Subcutaneous adipose tissue (tissue), 4 donors: ENCODE measurements around the gene DCUN1D3. TPM values are rescaled to one million over a fixed set of nuclear protein-coding genes. Genes with fewer than 3 reads are reported as not detected.

ENCODE experiments used
- CTCF ChIP-seq: fragments of 450-650 bp; IDR thresholded peaks from one replicate; pipeline ENCODE4 v1.5.1; 2016; ENCODE audit warnings: low read depth, mild to moderate bottlenecking, control low read depth, antibody characterized with exemption, moderate library complexity
- total RNA-seq, 4 donors: library from RNA; depleted of rRNA; stranded (reverse); fragments of >200 nt; gene quantifications; one replicate each; pipeline ENCODE4 v1.1.0, GENCODE V29; 2016

The DCUN1D3 gene, protein sequence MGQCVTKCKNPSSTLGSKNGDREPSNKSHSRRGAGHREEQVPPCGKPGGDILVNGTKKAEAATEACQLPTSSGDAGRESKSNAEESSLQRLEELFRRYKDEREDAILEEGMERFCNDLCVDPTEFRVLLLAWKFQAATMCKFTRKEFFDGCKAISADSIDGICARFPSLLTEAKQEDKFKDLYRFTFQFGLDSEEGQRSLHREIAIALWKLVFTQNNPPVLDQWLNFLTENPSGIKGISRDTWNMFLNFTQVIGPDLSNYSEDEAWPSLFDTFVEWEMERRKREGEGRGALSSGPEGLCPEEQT
- total RNA-seq, result 10 to 100 TPM; 34.8 to 68.6 (median 43.8) TPM

- TF ChIP-seq CTCF, result no peak
These were observed at the start of gene DCUN1D3, which contains the start of gene LYRM1 for GRCh38 chr16:20900299-20901067. TSS of gene DCUN1D3 (minus strand) at chr16:20900358. CDS start at chr16:20862538, 37,820 bp downstream. TSS of gene LYRM1 (plus strand) at chr16:20900771. CDS start at chr16:20915556, 14,785 bp downstream.

DNA sequence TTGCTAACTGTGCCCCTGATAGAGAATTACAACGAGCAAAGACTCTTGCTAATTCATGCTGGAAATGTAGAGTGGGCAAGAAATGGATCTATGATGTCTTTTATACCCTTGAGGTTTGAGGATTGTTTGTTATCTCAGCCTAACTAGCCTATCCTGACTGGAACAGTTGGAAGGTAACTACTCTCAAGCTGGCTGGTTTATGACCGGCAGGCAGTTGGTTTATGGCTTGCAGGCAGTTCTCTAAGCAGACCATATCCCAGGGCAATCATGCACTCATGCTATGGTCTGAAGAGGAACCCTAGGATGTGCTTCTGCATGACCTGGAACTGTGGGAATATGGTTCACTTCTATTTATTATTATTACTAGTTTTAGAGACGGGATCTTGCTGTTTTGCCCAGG lies 49.5 kb upstream of the DCUN1D3 start:
- no peak for TF ChIP-seq CTCF

DNA sequence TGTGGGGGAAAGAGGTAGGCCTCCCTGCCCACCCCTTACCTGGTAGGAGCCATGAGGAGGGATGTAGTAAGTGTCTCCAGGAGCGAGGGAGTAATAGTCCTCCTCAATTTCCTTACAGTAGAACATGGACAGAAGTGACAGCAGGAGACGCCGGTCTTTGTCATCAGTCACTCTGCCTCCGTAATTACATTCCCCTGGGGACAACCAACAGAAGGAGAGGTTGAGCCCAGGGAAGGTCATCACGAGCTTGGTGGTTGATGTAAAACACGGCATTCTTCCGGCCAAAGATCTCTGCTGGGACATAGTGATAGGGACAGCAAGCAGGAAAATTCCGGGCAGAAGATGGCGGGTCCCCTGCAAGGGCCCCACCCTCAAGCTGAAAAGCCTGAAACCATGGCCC lies 48.3 kb upstream of the DCUN1D3 start:
- TF ChIP-seq CTCF, result no peak

DNA sequence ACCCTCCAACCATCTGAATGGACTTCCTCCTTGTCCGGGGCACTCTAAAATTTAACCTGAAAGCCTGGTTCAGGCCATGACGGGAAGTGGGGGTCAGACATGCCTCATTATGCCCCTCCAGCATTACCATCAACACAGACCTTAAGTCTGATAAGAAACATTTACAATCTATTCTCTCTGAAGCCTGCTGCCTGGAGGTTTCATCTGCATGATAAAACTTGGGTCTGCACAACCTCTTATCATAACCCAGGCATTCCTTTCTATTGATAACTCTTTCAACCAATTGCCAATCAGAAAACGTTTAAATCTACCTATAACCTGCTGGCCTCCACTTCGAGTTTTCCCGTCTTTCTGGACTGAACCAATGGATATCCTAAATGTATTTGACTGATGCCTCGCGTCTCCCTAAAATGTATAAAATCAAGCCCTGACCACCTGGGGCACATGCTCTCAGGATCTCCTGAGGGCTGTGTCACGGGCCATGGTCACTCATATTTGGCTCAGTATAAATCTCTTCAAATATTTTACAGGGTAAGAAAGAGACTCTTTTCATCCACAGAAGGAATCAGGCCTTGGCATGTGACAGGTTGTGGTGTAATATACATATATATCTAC lies 46.0 kb upstream of the DCUN1D3 start:
- TF ChIP-seq CTCF, result no peak

DNA sequence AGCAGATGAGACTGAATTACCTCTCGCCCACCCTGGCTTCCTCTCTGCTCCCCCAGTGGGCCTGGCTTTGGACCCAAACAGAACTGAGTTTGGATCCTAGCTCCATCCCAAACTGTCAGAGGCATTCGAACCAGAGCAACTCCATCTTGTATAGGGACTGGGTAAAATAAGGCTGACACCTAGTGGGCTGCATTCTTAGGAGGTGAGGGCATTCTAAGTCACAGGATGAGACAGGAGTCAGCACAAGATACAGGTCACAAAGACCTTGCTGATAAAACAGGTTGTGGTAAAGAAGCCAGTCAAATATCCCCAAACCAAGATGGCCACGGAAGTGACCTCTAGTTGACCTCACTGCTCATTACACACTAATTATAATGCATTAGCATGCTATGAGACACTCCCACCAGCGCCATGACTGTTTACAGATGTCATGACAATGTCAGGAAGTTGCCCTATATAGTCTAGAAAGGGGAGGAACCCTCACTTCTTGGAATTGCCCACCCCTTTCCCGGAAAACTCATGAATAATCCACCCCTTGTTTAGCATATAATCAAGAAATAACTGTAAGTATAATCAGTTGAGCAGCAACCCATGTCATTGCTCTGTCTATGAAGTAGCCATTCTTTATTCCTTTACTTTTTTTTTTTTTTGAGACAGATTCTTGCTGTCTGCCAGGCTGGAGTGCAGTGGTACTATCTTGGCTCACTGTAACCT lies 44.9 kb upstream of the DCUN1D3 start:
- TF ChIP-seq CTCF, result no peak

DNA sequence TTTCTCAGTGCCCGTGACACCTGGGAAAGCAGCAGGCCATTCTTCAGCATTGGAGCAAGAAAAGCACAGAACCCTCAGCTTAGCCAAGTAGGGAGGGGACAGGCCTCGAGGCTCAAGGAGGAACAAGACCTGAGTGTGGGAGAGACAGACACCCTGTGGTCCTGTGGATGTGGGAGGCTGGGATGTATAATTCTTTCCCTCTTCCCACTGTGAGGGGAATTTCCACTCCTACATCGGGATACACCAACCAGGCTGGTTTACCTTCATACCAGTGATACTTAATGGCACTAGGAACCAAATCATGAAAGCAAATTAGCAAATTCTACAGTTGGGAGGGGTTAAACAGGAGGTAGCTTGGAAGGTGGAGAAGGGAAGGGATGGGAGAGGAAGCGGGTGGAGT lies 42.1 kb upstream of the DCUN1D3 start:
- TF ChIP-seq CTCF, result no peak

- no peak for TF ChIP-seq CTCF
These were observed 41.4 kb upstream of the DCUN1D3 start for GRCh38 chr16:20941636-20941926.
